ENCODE measurements around the gene ZNF444. TPM values are rescaled to one million over a fixed set of nuclear protein-coding genes. Genes with fewer than 3 reads are reported as not detected.

The ZNF444 gene
- total RNA-seq, 2 experiments from 2014 or later = 28.6 to 33.7 TPM

DNA sequence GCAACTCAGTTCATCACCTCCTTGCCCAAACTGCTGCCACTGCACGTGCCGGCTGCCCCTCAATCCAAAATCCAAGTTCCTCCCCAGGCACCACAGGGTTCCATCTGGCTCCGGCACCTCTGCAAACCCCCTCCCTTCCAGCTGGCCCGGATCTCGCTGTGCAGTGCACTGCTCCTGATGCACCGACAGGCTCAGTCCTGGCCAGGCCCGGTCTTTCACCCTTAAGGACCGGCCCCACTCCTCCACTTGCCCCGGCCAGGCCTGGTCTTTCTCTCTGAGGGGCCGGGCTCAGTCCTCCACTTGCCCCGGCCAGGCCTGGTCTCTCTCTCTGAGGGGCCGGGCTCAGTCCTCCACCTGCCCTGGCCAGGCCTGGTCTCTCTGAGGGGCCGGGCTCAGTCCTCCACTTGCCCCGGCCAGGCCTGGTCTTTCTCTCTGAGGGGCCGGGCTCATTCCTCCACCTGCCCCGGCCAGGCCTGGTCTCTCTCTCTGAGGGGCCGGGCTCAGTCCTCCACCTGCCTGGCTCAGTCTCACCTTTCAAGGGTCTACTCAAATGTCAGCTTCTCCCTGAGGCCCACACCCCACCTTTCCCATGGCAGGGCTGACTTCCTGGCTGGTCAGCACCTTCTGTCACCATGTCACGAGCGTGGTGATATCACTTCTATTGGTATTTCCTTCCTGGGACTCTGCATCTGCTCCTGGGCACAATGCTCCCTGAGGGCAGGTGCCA is 26.9 kb upstream of the ZNF444 start:
- DNase-seq = no peak
- Mint-ChIP-seq H3K27ac (no peak overlapping the region), H3K9me3 (no peaks in the 10 kb centered on the region), H3K36me3 (peaks cover 12% of the 10 kb centered on the region), H3K4me1 (peaks cover 48% of the 10 kb centered on the region), H3K4me3 (no peak overlapping the region), H3K27me3 (no peaks in the 10 kb centered on the region)

DNA sequence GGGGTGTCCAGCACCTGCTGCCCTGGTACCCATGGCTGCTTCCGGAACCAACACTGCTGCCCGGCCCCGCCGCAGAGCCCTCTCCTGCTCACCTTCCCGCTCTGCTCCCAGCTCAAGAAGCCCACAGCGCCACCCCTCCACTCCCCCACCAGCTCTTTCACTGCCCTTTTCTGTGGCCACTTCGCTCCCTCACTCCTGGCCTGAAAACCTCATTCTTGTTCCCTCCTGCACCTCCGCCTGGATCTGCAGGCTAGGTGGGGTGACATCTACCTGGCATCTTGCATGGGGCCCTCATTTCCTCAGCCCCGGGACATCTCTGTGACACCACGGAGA is 26.3 kb upstream of the ZNF444 start:
- H3K4me3 Mint-ChIP-seq = no peak overlapping the region
- DNase-seq = no peak
- H3K36me3 Mint-ChIP-seq = peaks cover 16% of the 10 kb centered on the region
- no peaks in the 10 kb centered on the region for H3K9me3 Mint-ChIP-seq
- H3K4me1 Mint-ChIP-seq = peaks cover 51% of the 10 kb centered on the region
- no peak overlapping the region for H3K27ac Mint-ChIP-seq
- H3K27me3 Mint-ChIP-seq = no peaks in the 10 kb centered on the region

DNA sequence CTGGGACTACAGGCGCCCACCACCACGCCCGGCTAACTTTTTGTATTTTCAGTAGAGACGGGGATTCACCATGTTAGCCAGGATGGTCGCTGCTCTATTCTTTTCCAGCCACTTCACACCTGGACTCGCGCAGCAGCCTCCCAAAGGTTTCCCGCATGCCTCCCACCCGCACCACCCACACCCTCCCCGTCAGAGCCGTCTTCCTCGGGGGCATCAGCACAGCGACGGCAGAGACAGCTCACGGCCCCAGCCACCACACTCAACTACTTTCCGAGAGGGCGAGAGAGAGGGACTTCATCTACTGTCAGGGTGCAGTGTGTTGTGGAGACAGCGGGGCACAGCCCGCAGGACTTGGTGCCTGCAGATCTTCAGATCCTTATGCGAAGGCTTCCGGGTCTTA is 25.6 kb upstream of the ZNF444 start:
- Mint-ChIP-seq H3K36me3 (peaks cover 19% of the 10 kb centered on the region), H3K4me1 (peaks cover 51% of the 10 kb centered on the region), H3K4me3 (no peak overlapping the region), H3K9me3 (no peaks in the 10 kb centered on the region), H3K27ac (no peak overlapping the region), H3K27me3 (no peaks in the 10 kb centered on the region)
- DNase-seq = no peak

DNA sequence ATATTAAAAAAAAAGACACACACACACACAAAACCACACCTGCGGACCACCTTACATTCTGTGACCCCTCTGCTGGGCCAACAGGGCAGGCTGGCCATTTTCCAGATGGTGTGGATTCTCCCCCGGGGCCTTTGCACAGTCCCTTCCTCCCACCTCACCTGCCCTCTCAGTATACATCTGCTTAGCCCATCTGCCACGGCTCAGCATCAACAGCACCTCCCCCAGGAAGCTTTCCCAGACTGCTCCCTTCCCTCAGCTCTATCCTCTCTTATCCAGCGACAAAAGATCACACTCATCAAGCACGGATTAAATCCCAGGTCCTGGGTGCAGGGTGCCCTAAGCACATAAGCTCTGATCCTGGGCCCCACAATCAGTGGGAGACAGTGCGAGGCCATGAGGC is 24.5 kb upstream of the ZNF444 start:
- peaks cover 44% of the 10 kb centered on the region for H3K4me1 Mint-ChIP-seq
- H3K36me3 Mint-ChIP-seq = peaks cover 19% of the 10 kb centered on the region
- H3K27ac Mint-ChIP-seq = no peak overlapping the region
- no peaks in the 10 kb centered on the region for H3K9me3 Mint-ChIP-seq
- DNase-seq = no peak
- no peak overlapping the region for H3K4me3 Mint-ChIP-seq
- H3K27me3 Mint-ChIP-seq = no peaks in the 10 kb centered on the region

DNA sequence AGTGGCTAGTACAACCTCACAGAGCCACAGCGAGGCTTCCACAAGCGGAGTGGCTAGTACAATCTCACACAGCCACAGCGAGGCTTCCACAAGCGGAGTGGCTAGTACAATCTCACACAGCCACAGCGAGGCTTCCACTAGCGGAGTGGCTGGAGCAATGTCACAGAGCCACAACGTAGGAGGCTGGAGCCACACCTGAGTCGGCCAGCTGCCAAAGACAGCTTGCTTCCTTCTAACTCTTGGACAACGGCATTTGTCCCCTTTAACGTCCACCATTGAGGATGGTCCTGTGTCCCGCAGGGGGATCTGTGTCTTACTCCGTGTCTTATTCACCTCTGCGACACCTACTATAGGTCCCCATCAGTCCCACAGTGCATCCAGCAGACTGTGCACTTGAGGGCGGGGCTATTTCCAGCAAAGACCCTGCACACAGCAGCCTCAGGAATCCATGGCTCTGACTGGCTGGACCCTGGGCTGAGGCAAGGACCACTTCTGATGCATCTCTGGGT is 23.7 kb upstream of the ZNF444 start:
- Mint-ChIP-seq H3K27me3 (no peaks in the 10 kb centered on the region), H3K27ac (peak overlapping the region; percentile 42), H3K4me3 (no peak overlapping the region), H3K9me3 (no peaks in the 10 kb centered on the region), H3K36me3 (peaks cover 19% of the 10 kb centered on the region), H3K4me1 (peaks cover 46% of the 10 kb centered on the region)
- DNase-seq = no peak

DNA sequence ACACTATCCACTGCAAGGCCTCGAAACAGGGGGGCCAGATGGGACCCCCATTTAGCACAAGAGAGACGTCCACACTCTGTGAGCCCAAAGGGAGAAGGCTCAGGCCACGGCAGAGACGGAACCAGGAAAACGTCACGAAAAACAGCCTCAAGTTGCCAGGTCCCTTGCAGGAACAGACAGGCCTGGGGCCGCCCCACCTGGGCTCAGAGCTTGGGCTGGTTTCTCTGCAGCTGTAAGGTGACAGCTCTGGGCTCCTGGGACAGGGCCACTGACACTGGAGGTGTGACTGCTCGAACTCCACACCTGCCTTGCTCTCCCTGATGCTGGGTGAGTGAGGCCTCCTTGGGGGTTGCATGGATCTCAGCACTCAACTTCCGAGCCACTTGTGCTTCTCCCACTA is 23.2 kb upstream of the ZNF444 start:
- Mint-ChIP-seq H3K9me3 (no peaks in the 10 kb centered on the region), H3K27ac (peak overlapping the region; percentile 42), H3K4me3 (no peak overlapping the region), H3K4me1 (peaks cover 42% of the 10 kb centered on the region), H3K27me3 (no peaks in the 10 kb centered on the region), H3K36me3 (peaks cover 19% of the 10 kb centered on the region)
- DNase-seq = no peak

DNA sequence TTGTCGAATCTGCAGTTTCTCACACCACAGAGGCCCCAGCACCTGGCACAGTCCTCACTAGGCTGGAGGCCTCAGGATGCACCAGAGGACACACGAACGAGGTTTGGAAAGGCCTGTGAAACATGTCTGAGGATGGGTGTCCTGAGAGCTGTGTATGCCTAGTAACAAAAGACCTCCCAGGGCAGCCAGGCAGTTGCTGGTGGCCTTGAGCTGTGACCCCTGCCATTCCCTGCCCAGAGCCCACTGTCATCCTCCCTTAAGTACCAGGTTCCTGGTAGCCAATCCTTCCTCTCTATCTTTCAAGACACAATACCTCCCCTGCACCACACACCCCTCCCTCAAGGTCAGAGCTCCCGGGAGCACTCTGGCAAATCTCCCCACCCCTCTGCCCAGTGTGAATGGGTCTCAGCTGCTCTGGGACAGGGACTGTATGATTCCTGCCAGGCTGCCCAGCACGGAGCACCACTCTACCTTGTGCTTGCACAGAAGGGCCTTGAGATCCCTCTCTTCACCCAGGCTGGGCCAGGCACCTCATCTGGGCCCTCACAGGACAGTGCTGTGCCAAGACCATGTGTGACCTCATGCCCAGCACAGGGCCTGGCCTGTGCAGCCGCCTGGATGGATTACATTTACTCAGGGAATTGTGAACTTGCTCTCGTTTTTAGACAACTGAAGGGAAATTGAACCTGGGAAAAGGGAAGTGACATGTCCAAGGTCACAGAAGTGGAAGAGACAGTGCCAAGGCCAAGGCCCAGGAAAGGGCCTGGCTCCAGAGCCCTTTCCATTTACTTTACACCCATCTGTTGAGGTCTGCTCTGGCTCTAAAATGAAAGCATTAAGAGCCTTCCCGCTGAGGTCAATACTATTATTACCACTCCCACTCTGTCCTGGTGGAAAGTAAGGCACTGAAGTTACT is 22.2 kb upstream of the ZNF444 start:
- H3K4me1 Mint-ChIP-seq = peaks cover 34% of the 10 kb centered on the region
- peak overlapping the region; percentile 90 for H3K4me3 Mint-ChIP-seq
- H3K27ac Mint-ChIP-seq = peak overlapping the region; percentile 94
- no peaks in the 10 kb centered on the region for H3K27me3 Mint-ChIP-seq
- no peak for DNase-seq
- no peaks in the 10 kb centered on the region for H3K9me3 Mint-ChIP-seq
- H3K36me3 Mint-ChIP-seq = peaks cover 19% of the 10 kb centered on the region

DNA sequence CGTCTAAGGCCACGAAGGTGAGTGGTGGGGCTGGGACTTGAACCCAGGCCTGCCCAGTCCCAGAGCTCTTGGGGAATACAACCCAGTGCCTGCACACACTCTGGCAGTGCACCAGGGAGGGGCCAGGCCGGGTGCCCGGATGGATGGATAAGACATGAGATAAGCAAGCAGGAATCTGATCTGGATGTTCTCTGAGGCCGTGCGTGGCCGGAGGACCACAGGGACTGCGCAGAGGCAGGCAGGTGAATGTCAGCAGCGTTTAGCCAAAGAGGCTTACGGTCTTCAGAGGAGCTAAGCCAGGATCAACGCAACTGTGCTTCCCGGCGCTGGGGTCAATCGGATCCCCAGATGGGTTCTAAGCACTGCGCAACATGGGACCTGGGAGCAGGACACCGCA is 21.5 kb upstream of the ZNF444 start:
- no peak for DNase-seq
- Mint-ChIP-seq H3K4me1 (peaks cover 31% of the 10 kb centered on the region), H3K27ac (peak overlapping the region; percentile 94), H3K36me3 (peaks cover 19% of the 10 kb centered on the region), H3K27me3 (no peaks in the 10 kb centered on the region), H3K4me3 (peak overlapping the region; percentile 90), H3K9me3 (no peaks in the 10 kb centered on the region)

DNA sequence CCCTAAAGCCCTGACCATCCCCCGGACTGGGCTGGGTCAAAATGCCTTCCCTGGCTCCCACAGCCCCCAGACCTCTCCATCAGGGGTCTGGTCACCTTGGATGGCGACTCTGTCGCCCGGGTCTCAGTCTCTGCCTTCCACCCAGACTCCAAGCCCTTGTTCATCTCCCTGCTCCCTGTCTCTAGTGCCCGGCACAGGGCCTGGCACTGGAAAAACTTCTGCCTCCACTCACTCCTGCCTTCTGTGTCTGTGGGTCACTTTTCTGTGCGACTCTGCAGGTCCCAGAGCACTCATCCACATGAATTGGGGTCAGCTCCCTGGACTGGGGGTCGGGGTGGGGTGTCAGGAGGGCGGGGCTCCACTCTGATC is 21.1 kb upstream of the ZNF444 start:
- H3K36me3 Mint-ChIP-seq = peaks cover 17% of the 10 kb centered on the region
- H3K4me1 Mint-ChIP-seq = peaks cover 28% of the 10 kb centered on the region
- no peaks in the 10 kb centered on the region for H3K9me3 Mint-ChIP-seq
- peak overlapping the region; percentile 94 for H3K27ac Mint-ChIP-seq
- DNase-seq = no peak
- H3K27me3 Mint-ChIP-seq = no peaks in the 10 kb centered on the region
- peak overlapping the region; percentile 90 for H3K4me3 Mint-ChIP-seq

DNA sequence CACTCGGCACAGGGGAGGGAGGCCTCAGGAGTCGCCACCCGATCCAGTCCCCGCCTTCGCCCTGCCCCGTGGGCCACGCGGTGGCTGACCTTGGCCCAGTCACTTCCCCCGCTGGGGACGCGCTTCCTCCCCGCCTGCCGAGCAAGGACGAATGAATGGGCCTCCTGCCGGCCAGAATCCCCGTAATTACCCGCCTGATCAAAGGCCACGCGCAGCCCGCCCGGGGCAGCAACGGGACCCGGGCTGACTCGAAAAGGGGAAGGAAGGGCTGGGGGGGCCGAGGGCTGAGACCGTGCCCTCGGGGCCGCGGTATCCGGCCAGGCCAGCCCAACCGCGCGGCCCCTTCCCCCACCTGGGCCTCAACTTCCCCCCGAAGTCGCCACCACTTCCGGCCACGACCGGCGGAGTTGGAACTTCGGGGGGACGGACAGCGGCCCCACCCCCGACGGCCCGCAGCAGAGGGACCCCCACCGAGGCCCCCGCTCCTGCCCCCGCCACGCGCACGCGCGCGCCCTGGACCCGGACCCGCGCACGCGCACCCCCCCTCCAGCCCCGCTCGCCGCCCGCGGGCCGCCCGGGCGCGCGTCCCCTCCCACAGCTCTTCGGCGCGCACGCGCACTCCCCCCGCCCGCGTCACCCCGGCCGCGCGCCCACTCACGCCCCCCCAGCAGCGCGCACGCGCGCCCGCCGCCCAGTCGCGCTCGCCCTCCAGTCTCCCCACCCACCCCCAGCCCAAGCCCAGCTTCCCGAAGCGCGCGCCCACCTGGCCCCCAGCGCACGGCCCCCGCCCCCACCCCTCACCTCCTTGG is 20.5 kb upstream of the ZNF444 start:
- H3K9me3 Mint-ChIP-seq = no peaks in the 10 kb centered on the region
- H3K27me3 Mint-ChIP-seq = no peaks in the 10 kb centered on the region
- peaks cover 16% of the 10 kb centered on the region for H3K36me3 Mint-ChIP-seq
- peak overlapping the region; percentile 94 for H3K27ac Mint-ChIP-seq
- peak overlapping the region; percentile 90 for H3K4me3 Mint-ChIP-seq
- peak; percentile 90 for DNase-seq
- peaks cover 27% of the 10 kb centered on the region for H3K4me1 Mint-ChIP-seq

DNA sequence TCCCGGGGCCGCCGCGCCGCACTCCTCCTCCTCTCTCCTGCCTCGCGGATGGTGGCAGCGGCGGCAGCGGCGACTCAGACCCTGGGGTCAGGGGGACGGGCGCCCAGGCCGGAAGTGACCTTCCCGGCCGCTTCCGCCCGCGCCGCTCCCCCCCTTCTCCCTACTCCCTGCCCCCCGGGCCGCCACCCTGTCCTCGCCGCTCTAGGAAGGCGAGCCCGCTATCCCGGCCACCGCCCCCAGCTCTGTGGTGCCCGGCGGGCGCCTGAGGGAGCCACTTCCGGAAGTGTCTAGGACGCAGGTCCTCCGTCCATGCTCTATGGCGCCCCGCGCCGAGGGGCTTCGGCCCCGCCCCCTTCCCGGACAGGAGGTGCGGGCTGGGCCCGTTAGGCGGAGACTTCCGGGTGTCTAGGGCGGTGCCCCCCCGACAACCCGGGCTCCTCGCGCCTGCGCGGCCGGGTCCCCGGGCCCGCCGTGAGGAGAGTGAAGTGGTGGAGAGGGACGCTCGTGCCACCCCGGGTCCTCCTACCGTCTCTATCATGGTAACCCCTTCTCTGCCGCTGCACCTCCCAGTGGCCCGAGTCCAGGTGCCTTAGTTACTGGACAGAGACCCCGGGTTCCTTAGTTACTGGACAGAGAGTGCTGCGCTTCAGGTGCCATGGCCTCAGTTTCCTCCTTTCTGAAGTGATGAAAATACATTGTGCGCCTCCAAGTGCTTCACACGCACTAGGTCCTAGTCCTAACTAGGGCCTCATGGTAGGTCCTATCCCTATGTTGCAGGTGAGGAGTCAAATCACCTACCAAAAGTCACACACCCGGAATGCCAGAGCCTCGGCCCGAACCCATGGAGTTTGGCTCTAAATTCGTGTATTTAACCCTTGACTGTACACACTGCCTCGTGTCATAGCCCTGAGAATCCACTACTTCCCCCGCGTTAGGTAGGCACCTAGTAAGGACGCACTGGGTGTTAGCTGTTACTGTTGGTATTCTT is 19.6 kb upstream of the ZNF444 start, which contains the start of gene ZNF787:
ZNF787 (minus strand) TSS at position 116 of the 988 bp plus-strand sequence. CDS start 18,078 bp downstream, outside the sequence.
- peaks cover 27% of the 10 kb centered on the region for H3K4me1 Mint-ChIP-seq
- H3K36me3 Mint-ChIP-seq = peaks cover 16% of the 10 kb centered on the region
- no peaks in the 10 kb centered on the region for H3K27me3 Mint-ChIP-seq
- no peaks in the 10 kb centered on the region for H3K9me3 Mint-ChIP-seq
- peak; percentile 99 for DNase-seq
- peak within 1 kb of the TSS; percentile 90 for H3K4me3 Mint-ChIP-seq
- peak within 1 kb of the TSS; percentile 94 for H3K27ac Mint-ChIP-seq

DNA sequence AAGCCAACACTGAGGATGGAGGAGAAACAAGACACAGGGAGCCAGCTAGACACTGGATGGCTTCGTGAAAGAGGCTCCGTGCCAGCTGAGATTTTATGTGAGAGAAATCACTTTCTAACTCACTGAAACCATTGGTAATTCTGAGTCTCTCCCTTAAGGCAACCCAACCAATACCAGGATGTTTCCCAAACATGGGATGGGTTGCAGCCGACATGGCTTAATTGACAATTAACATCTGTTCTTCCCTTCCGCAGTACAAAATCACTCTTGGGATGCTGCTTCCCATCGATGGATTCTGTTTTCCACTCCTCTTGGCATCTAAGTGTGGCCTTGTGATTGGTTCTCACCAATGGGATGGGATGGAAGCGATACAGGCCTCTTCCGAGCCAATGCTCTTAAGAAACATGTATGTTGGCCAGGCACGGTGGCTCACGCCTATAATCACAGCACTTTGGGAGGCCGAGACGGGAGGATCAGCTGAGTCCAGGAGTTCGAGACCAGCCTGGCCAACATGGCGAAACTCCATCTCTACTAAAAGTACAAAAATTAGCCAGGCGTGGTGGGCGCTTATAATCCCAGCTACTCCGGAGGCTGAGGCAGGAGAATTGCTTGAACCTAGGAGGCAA is 17.7 kb upstream of the ZNF444 start:
- Mint-ChIP-seq H3K36me3 (peaks cover 9% of the 10 kb centered on the region), H3K4me3 (no peak overlapping the region), H3K4me1 (peaks cover 22% of the 10 kb centered on the region), H3K27ac (no peak overlapping the region), H3K27me3 (no peaks in the 10 kb centered on the region), H3K9me3 (no peaks in the 10 kb centered on the region)
- no peak for DNase-seq

DNA sequence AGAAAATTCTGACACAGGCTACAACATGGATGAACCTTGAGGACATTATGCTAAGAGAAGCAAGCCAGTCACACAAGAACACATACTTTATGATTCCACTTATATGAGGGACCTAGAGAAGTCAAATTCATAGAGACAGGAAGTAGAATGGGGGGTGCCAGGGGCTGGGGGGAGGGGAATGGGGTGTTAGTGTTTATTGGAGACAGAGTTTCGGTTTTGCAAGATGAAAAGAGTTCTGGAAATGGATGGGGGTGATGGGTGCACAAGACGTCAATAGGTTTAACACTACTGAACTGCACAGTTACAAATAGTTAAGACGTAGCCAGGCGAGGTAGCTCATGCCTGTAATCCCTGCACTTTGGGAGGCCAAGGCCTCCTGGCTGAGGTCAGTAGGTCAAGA is 16.5 kb upstream of the ZNF444 start:
- no peak for DNase-seq
- H3K9me3 Mint-ChIP-seq = no peaks in the 10 kb centered on the region
- peaks cover 4% of the 10 kb centered on the region for H3K36me3 Mint-ChIP-seq
- peaks cover 13% of the 10 kb centered on the region for H3K4me1 Mint-ChIP-seq
- H3K27ac Mint-ChIP-seq = no peak overlapping the region
- H3K27me3 Mint-ChIP-seq = no peaks in the 10 kb centered on the region
- H3K4me3 Mint-ChIP-seq = no peak overlapping the region
